Mesendoderm (in vitro differentiated cells): Measurements from ENCODE around the gene GNAI1.
"Not testable (repeated sequence)": the region's sequence is repeated elsewhere in the genome, so short reads cannot be mapped to it uniquely, and the experiment has no call there.

Experiments
- DNase-seq: peaks from one replicate; pipeline ENCODE4 v3.0.0; 2013
- H2AK5ac ChIP-seq: 2 replicates; pipeline ENCODE4 v1.6.1; 2013; ENCODE audit warnings: low read length, inconsistent platforms
- H2BK120ac ChIP-seq: 2 replicates; pipeline ENCODE4 v1.6.1; 2013; ENCODE audit warnings: low read depth, mild to moderate bottlenecking, low read length, moderate library complexity, mixed read lengths
- H2BK15ac ChIP-seq: replicated peaks from 2 replicates; pipeline ENCODE4 v1.6.1; 2013; ENCODE audit warnings: low read depth, mild to moderate bottlenecking, moderate library complexity
- H2BK5ac ChIP-seq: 2 replicates; pipeline ENCODE4 v1.6.1; 2013; ENCODE audit warnings: low read length, inconsistent platforms
- H3K18ac ChIP-seq: 2 replicates; pipeline ENCODE4 v1.6.1; 2013; ENCODE audit warnings: mild to moderate bottlenecking, low read length, mixed read lengths
- H3K23ac ChIP-seq: one replicate; pipeline ENCODE4 v1.6.1; 2013; ENCODE audit warnings: low read length
- H3K27ac ChIP-seq: 2 replicates; pipeline ENCODE4 v1.5.1; 2013; ENCODE audit warnings: low read depth, mild to moderate bottlenecking, inconsistent platforms, low read length, moderate library complexity
- H3K27me3 ChIP-seq: 2 replicates; pipeline ENCODE4 v1.6.1; 2013; ENCODE audit warnings: low read length, control low read depth, mild to moderate bottlenecking, inconsistent platforms; ENCODE audit not compliant: insufficient read depth, poor library complexity
- H3K36me3 ChIP-seq: 2 replicates; pipeline ENCODE4 v1.6.1; 2013; ENCODE audit warnings: low read length, inconsistent platforms; ENCODE audit not compliant: control insufficient read depth, insufficient read depth
- H3K4ac ChIP-seq: one replicate; pipeline ENCODE4 v1.6.1; 2013; ENCODE audit warnings: low read depth, mild to moderate bottlenecking, low read length, moderate library complexity
- H3K4me1 ChIP-seq: 2 replicates; pipeline ENCODE4 v1.6.1; 2013; ENCODE audit warnings: low read depth, low read length, inconsistent platforms; ENCODE audit not compliant: control insufficient read depth
- H3K4me2 ChIP-seq: 2 replicates; pipeline ENCODE4 v1.6.1; 2013; ENCODE audit warnings: low read length
- H3K4me3 ChIP-seq: 2 replicates; pipeline ENCODE4 v1.5.1; 2013; ENCODE audit warnings: mild to moderate bottlenecking, low read length
- H3K56ac ChIP-seq: one replicate; pipeline ENCODE4 v1.6.1; 2013; ENCODE audit warnings: low read length
- H3K79me1 ChIP-seq: 2 replicates; pipeline ENCODE4 v1.6.1; 2013; ENCODE audit warnings: low read length, inconsistent platforms
- H3K79me2 ChIP-seq: 2 replicates; pipeline ENCODE4 v1.6.1; 2013; ENCODE audit warnings: mild to moderate bottlenecking, low read length; ENCODE audit not compliant: control insufficient read depth, insufficient read depth
- H3K9ac ChIP-seq: 2 replicates; pipeline ENCODE4 v1.6.1; 2013; ENCODE audit warnings: low read length, inconsistent platforms
- H4K5ac ChIP-seq: one replicate; pipeline ENCODE4 v1.6.1; 2013; ENCODE audit warnings: low read length
- H4K8ac ChIP-seq: one replicate; pipeline ENCODE4 v1.6.1; 2013; ENCODE audit warnings: low read depth, mild to moderate bottlenecking, control low read depth, low read length, moderate library complexity
- WGBS: extraction: QIAGEN DNeasy Blood & Tissue Kit; methylation state at CpG from one replicate; pipeline ENCODE4 v1.1.7; 2013; ENCODE audit warnings: low lambda C conversion rate, missing lambda C conversion rate; ENCODE audit not compliant: insufficient coverage; ENCODE audit errors: extremely low coverage; 5-methylcytosine and 5-hydroxymethylcytosine counted together

The GNAI1 gene

DNA sequence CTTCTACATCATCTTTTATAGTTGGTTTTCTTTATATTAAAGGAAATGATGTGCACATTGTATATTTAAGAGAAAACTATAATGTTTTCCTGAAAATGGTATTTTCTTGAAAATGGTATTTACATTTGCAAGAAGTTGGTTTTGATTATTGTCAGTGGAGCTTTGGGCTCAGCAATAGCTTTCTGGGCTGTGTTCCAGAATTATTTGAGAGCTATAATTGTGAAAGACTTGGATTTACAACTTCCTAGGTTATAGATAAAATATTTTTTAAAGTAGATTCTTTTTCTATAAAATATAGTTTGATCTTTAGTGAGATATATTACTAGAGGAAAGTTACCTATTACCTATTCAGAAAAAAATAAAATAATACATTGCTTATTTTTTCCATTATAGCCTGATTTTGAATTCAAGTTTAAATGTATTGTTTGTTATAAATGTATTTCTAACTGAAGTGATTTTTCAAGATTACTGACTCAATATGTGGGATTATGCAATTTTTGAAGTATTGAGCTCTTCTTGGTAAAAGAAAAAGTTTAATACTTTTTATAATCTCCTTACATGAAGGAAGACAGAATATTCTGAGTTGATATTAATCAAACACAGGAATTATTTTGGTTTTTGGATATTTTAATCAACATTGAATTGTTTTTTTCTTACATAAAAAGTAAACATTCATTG is 20.2 kb downstream of the GNAI1 start:
- H3K79me2 ChIP-seq, result peaks cover 54% of the 10 kb centered on the region
- H3K56ac ChIP-seq, result no peak overlapping the region
- H2AK5ac ChIP-seq, result no peak overlapping the region
- H3K4me1 ChIP-seq, result peaks cover 6% of the 10 kb centered on the region
- H2BK5ac ChIP-seq, result no peak overlapping the region
- no peak overlapping the region for H3K18ac ChIP-seq
- H3K27me3 ChIP-seq, result no peaks in the 10 kb centered on the region
- no peak overlapping the region for H2BK15ac ChIP-seq
- H3K79me1 ChIP-seq, result peaks cover 13% of the 10 kb centered on the region
- no peak overlapping the region for H3K27ac ChIP-seq
- DNase-seq, result no peak
- no peak overlapping the region for H3K9ac ChIP-seq
- H4K5ac ChIP-seq, result no peak overlapping the region
- H3K23ac ChIP-seq, result no peak overlapping the region
- no peaks in the 10 kb centered on the region for H3K36me3 ChIP-seq
- no peak overlapping the region for H3K4me3 ChIP-seq
- H4K8ac ChIP-seq, result no peak overlapping the region
- H2BK120ac ChIP-seq, result no peak overlapping the region
- no peak overlapping the region for H3K4me2 ChIP-seq
- no peak overlapping the region for H3K4ac ChIP-seq

- Histone ChIP-seq H3K4me2 (no peak overlapping the region), H3K79me2 (peaks cover 57% of the 10 kb centered on the region), H3K4me1 (peaks cover 6% of the 10 kb centered on the region), H4K5ac (no peak overlapping the region), H3K56ac (no peak overlapping the region), H3K9ac (no peak overlapping the region), H3K4ac (no peak overlapping the region), H2BK15ac (no peak overlapping the region), H2BK5ac (no peak overlapping the region), H3K4me3 (no peak overlapping the region), H3K27ac (no peak overlapping the region), H3K79me1 (peaks cover 14% of the 10 kb centered on the region), H2BK120ac (no peak overlapping the region), H2AK5ac (no peak overlapping the region), H3K23ac (no peak overlapping the region), H4K8ac (no peak overlapping the region), H3K27me3 (no peaks in the 10 kb centered on the region), H3K18ac (no peak overlapping the region), H3K36me3 (no peaks in the 10 kb centered on the region)
- DNase-seq, result no peak
- WGBS, result no CpG with 5 or more reads among the region's 1 CpG
Observed at GRCh38 chr7:80155374-80155773, 20.7 kb downstream of the GNAI1 start.

GRCh38 chr7:80157770-80158169 is 23.1 kb downstream of the GNAI1 start:
- not testable (repeated sequence) for H2BK5ac ChIP-seq, DNase-seq, H3K9ac ChIP-seq, H4K8ac ChIP-seq, H3K27ac ChIP-seq, H3K4me2 ChIP-seq, H2AK5ac ChIP-seq, H3K56ac ChIP-seq, H3K4ac ChIP-seq, H3K36me3 ChIP-seq, H3K23ac ChIP-seq, H2BK120ac ChIP-seq, H3K18ac ChIP-seq, H4K5ac ChIP-seq, H3K4me3 ChIP-seq, H2BK15ac ChIP-seq, H3K4me1 ChIP-seq, H3K27me3 ChIP-seq
- no CpG with 5 or more reads among the region's 4 CpGs for WGBS
- Histone ChIP-seq H3K79me1 (peaks cover 15% of the 10 kb centered on the region), H3K79me2 (peaks cover 49% of the 10 kb centered on the region)

DNA sequence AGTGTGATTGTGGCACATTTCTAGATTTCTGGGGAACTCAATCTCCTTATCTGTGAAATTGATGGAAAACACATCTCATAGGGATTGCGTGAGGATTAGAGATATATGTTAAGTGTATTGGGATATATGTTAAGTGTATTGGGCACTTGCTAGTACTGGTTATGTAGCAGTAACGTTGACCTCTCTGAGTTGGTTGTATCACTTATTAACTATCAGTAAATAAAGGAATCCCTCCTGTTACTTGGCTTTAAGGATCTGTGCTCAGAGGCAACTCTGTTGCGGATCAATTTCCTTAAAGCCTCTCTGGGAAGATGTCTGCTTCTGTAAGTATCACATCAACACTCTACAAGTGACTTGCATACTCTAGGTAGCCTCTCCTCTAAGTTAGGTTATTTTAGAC is 25.2 kb downstream of the GNAI1 start:
- no peak overlapping the region for H2BK120ac ChIP-seq
- H3K56ac ChIP-seq, result no peak overlapping the region
- H3K4me3 ChIP-seq, result no peak overlapping the region
- H3K9ac ChIP-seq, result no peak overlapping the region
- no peaks in the 10 kb centered on the region for H3K4me1 ChIP-seq
- DNase-seq, result no peak
- no peak overlapping the region for H4K8ac ChIP-seq
- no peak overlapping the region for H2AK5ac ChIP-seq
- no peaks in the 10 kb centered on the region for H3K27me3 ChIP-seq
- no peaks in the 10 kb centered on the region for H3K36me3 ChIP-seq
- peaks cover 45% of the 10 kb centered on the region for H3K79me2 ChIP-seq
- H3K4me2 ChIP-seq, result no peak overlapping the region
- H3K4ac ChIP-seq, result no peak overlapping the region
- H3K79me1 ChIP-seq, result peaks cover 17% of the 10 kb centered on the region
- H3K18ac ChIP-seq, result no peak overlapping the region
- H4K5ac ChIP-seq, result no peak overlapping the region
- no peak overlapping the region for H3K27ac ChIP-seq
- H3K23ac ChIP-seq, result no peak overlapping the region
- H2BK5ac ChIP-seq, result no peak overlapping the region
- no peak overlapping the region for H2BK15ac ChIP-seq
- no CpG with 5 or more reads among the region's 3 CpGs for WGBS

- Histone ChIP-seq H3K4me2 (no peak overlapping the region), H4K5ac (no peak overlapping the region), H2AK5ac (no peak overlapping the region), H2BK120ac (no peak overlapping the region), H3K9ac (no peak overlapping the region), H2BK15ac (no peak overlapping the region), H3K79me1 (peaks cover 17% of the 10 kb centered on the region), H3K4me1 (no peaks in the 10 kb centered on the region), H3K56ac (no peak overlapping the region), H3K23ac (no peak overlapping the region), H3K36me3 (no peaks in the 10 kb centered on the region), H2BK5ac (no peak overlapping the region), H3K27ac (no peak overlapping the region), H3K4ac (no peak overlapping the region), H3K18ac (no peak overlapping the region), H3K4me3 (no peak overlapping the region), H3K79me2 (peaks cover 38% of the 10 kb centered on the region), H4K8ac (no peak overlapping the region), H3K27me3 (no peaks in the 10 kb centered on the region)
- WGBS, result no CpG with 5 or more reads among the region's 1 CpG
- no peak for DNase-seq
Observed at GRCh38 chr7:80161466-80161865, 26.8 kb downstream of the GNAI1 start.

- no peaks in the 10 kb centered on the region for H3K4me1 ChIP-seq
- H3K18ac ChIP-seq, result no peak overlapping the region
- DNase-seq, result peak; percentile 58
- no peak overlapping the region for H3K9ac ChIP-seq
- H3K27ac ChIP-seq, result no peak overlapping the region
- no peak overlapping the region for H2BK5ac ChIP-seq
- no peak overlapping the region for H2AK5ac ChIP-seq
- no peak overlapping the region for H3K4me2 ChIP-seq
- peaks cover 13% of the 10 kb centered on the region for H3K79me1 ChIP-seq
- H3K36me3 ChIP-seq, result no peaks in the 10 kb centered on the region
- H3K23ac ChIP-seq, result no peak overlapping the region
- no peak overlapping the region for H3K4me3 ChIP-seq
- no peak overlapping the region for H2BK120ac ChIP-seq
- H4K8ac ChIP-seq, result no peak overlapping the region
- peaks cover 22% of the 10 kb centered on the region for H3K79me2 ChIP-seq
- no peak overlapping the region for H2BK15ac ChIP-seq
- no peaks in the 10 kb centered on the region for H3K27me3 ChIP-seq
- H4K5ac ChIP-seq, result no peak overlapping the region
- H3K56ac ChIP-seq, result no peak overlapping the region
- no peak overlapping the region for H3K4ac ChIP-seq
Observed at GRCh38 chr7:80165177-80165576, 30.5 kb downstream of the GNAI1 start.
